Epithelial cell of proximal tubule (primary cell): ENCODE data around the gene TSHZ1. TPM values are rescaled to one million over a fixed set of nuclear protein-coding genes. Genes with fewer than 3 reads are reported as not detected.

Experiments
- DNase-seq: peaks from one replicate; pipeline ENCODE4 v3.0.0-alpha.2; 2011; ENCODE audit warnings: low read depth
- H3K4me3 ChIP-seq: 2 replicates; pipeline ENCODE4 v1.5.1; 2011; ENCODE audit warnings: low read depth, mild to moderate bottlenecking, low read length
- CTCF ChIP-seq: conservative IDR thresholded peaks from 2 replicates; pipeline ENCODE4 v1.5.1; 2012; ENCODE audit warnings: low read depth, mild to moderate bottlenecking, low read length
- total RNA-seq: library from RNA; depleted of rRNA; stranded (reverse); fragments of >200 nt; gene quantifications from 2 replicates; pipeline ENCODE4 v1.2.3, GENCODE V29; 2015

TSHZ1 gene
- total RNA-seq, 1 donor from 2014 or later = 5.1 TPM

- DNase-seq = no peak
These were observed 57.7 kb downstream of the TSHZ1 start for GRCh38 chr18:75268364-75268646.

GRCh38 chr18:75269124-75269680, 58.6 kb downstream of the TSHZ1 start:
- no peak overlapping the region for H3K4me3 ChIP-seq
- no peak for TF ChIP-seq CTCF
- DNase-seq = no peak

More at GRCh38 chr18:75268364-75268646, 57.7 kb downstream of the TSHZ1 start:
- H3K4me3 ChIP-seq = no peak overlapping the region
- TF ChIP-seq CTCF = no peak

GRCh38 chr18:75269696-75270095, 59.1 kb downstream of the TSHZ1 start:
- no peak for DNase-seq
- no peak for TF ChIP-seq CTCF
- H3K4me3 ChIP-seq = no peak overlapping the region

- no peak for TF ChIP-seq CTCF
- no peak for DNase-seq
These were observed 61.4 kb downstream of the TSHZ1 start for GRCh38 chr18:75271952-75272351.

GRCh38 chr18:75273817-75274216, 63.2 kb downstream of the TSHZ1 start:
- no peak for TF ChIP-seq CTCF
- no peak overlapping the region for H3K4me3 ChIP-seq
- DNase-seq = no peak

More at GRCh38 chr18:75271952-75272351, 61.4 kb downstream of the TSHZ1 start:
- H3K4me3 ChIP-seq = no peak overlapping the region

GRCh38 chr18:75275226-75275625, 64.6 kb downstream of the TSHZ1 start:
- TF ChIP-seq CTCF = no peak
- no peak overlapping the region for H3K4me3 ChIP-seq
- no peak for DNase-seq

- no peak for DNase-seq
- TF ChIP-seq CTCF = no peak
- H3K4me3 ChIP-seq = no peak overlapping the region
These were observed 66.4 kb downstream of the TSHZ1 start for GRCh38 chr18:75276818-75277609.
